ENCODE measurements around the gene KLHL36.

- TF ChIP-seq POLR2A (IDR thresholded peaks at IDR 0.05) = no peak
- no peak for TF ChIP-seq CTCF (IDR thresholded peaks at IDR 0.05 in 4 of 5, conservative IDR thresholded peaks at IDR 0.05 in 1 of 5)
Measured at GRCh38 chr16:84650062-84650991, 2.0 kb downstream of the KLHL36 start.
